A549 (cell line): ENCODE data around the gene PAIP2.

Experiments used
- ELK1 ChIP-seq: fragments of 150-350 bp; IDR thresholded peaks from 2 replicates; pipeline ENCODE4 v1.6.1; 2014; ENCODE audit warnings: low read depth, mild to moderate bottlenecking, low read length
- EP300 ChIP-seq, 2 experiments: fragments of >200 bp; sonication (Bioruptor Twin); formaldehyde crosslinking; IDR thresholded peaks; 2 replicates in 1 of 2; 3 replicates in 1 of 2; pipeline ENCODE4 v1.6.1; 2016 to 2017
- MYC ChIP-seq: IDR thresholded peaks from 2 replicates; pipeline ENCODE4 v1.6.1; 2012; ENCODE audit warnings: mild to moderate bottlenecking, inconsistent platforms, low read length, improper control_type of control experiment, borderline replicate concordance
- POLR2A ChIP-seq: IDR thresholded peaks from 2 replicates; pipeline ENCODE4 v1.6.1; 2012; ENCODE audit warnings: mild to moderate bottlenecking, low read length
- USF2 ChIP-seq: fragments of 450-650 bp; IDR thresholded peaks from 2 replicates; pipeline ENCODE4 v1.6.1; 2014; ENCODE audit warnings: antibody characterized with exemption
- TF ChIP-seq, protein P1 (sequence below): fragments of >200 bp; sonication (Bioruptor Twin); formaldehyde crosslinking; IDR thresholded peaks from 3 replicates; pipeline ENCODE4 v1.5.1; 2016
- TF ChIP-seq, protein P2 (sequence below): IDR thresholded peaks from 2 replicates; pipeline ENCODE4 v1.6.1; 2012; ENCODE audit warnings: low read depth, borderline replicate concordance

DNA sequence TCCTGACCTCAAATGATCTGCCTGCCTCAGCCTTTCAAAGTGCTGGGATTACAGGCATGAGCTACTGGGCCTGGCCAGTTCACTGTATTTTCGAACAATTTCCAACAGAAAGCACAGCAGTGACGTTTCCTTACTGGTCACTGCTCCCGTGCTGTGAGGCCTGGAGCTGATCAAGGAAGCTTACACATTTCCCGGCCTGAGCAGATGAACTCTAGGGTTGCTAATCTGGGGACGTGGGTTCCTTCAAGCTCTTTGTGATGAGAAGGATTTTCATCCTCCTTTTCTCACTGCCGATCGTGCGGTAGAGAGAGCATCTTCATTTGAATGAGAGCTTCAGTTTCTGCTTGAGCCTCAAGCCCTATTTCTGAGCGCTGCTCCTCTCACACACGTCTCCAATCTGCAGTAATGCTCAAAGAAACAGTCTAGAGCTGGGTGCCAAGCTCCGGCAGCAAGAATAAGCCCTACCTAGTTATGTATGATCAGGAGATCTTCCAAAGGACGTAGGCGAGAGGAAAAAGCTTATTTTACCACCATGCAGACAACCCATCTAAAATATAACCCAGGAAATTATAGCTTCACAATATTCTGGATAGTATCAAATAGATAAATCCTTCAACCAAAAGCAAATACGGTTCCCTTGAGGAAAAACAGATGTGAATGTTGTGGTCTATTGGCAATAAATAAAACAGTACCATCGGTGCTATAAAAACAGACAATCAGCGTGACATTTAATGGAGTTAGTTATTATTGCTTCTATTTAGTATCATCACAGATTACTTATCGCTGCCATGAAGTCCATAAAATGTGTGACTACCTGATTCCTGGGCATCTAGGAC is 69.6 kb downstream of the PAIP2 start:
- no peak for TF ChIP-seq POLR2A
- no peak for TF ChIP-seq USF2
- TF ChIP-seq, protein P1, sequence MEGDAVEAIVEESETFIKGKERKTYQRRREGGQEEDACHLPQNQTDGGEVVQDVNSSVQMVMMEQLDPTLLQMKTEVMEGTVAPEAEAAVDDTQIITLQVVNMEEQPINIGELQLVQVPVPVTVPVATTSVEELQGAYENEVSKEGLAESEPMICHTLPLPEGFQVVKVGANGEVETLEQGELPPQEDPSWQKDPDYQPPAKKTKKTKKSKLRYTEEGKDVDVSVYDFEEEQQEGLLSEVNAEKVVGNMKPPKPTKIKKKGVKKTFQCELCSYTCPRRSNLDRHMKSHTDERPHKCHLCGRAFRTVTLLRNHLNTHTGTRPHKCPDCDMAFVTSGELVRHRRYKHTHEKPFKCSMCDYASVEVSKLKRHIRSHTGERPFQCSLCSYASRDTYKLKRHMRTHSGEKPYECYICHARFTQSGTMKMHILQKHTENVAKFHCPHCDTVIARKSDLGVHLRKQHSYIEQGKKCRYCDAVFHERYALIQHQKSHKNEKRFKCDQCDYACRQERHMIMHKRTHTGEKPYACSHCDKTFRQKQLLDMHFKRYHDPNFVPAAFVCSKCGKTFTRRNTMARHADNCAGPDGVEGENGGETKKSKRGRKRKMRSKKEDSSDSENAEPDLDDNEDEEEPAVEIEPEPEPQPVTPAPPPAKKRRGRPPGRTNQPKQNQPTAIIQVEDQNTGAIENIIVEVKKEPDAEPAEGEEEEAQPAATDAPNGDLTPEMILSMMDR = no peak
- no peak for TF ChIP-seq MYC
- TF ChIP-seq EP300 (IDR thresholded peaks at IDR 0.05) = no peak
- no peak for TF ChIP-seq ELK1
- TF ChIP-seq, protein P2, sequence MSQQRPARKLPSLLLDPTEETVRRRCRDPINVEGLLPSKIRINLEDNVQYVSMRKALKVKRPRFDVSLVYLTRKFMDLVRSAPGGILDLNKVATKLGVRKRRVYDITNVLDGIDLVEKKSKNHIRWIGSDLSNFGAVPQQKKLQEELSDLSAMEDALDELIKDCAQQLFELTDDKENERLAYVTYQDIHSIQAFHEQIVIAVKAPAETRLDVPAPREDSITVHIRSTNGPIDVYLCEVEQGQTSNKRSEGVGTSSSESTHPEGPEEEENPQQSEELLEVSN = no peak
